Vagina (tissue), 2 donors: ENCODE measurements around the gene BACH1. TPM values are rescaled to one million over a fixed set of nuclear protein-coding genes. Genes with fewer than 3 reads are reported as not detected.
A peak's percentile ranks its signal among the peaks of the same experiment; 100 is the strongest.
"Not testable (repeated sequence)": the region's sequence is repeated elsewhere in the genome, so short reads cannot be mapped to it uniquely, and the experiment has no call there.

Experiments
- DNase-seq, 2 donors: peaks; one replicate each; pipeline ENCODE4 v3.0.0-alpha.2; 2017; ENCODE audit errors: extremely low spot score in 2 of 2
- H3K27ac ChIP-seq: fragments of 200-600 bp; sonication (generic); one replicate; pipeline ENCODE4 v1.5.1; 2019
- H3K27me3 ChIP-seq: fragments of 200-600 bp; sonication (generic); one replicate; pipeline ENCODE4 v1.5.1; 2019
- H3K36me3 ChIP-seq, 2 donors: fragments of 200-600 bp; sonication (generic); one replicate each; pipeline ENCODE4 v1.5.1; 2017 to 2019
- H3K4me1 ChIP-seq: fragments of 200-600 bp; sonication (generic); one replicate; pipeline ENCODE4 v1.5.1; 2019
- H3K4me3 ChIP-seq, 2 donors: fragments of 200-600 bp; sonication (generic); 1 replicate in 1 of 2; 2 replicates in 1 of 2; pipeline ENCODE4 v1.5.1; 2016 to 2019
- H3K9me3 ChIP-seq: fragments of 200-600 bp; sonication (generic); one replicate; pipeline ENCODE4 v1.5.1; 2019
- CTCF ChIP-seq, 3 experiments: fragments of 450-650 bp in 2 of 3; fragments of 200-600 bp in 1 of 3; sonication (generic) in 1 of 3; IDR thresholded peaks; one replicate each; pipeline ENCODE4 v1.5.1; 2017 to 2019; ENCODE audit warnings: antibody characterized with exemption in 3 of 3, mild to moderate bottlenecking in 2 of 3, moderate library complexity in 2 of 3
- POLR2A ChIP-seq, 2 donors: fragments of 450-650 bp; IDR thresholded peaks; one replicate each; pipeline ENCODE4 v1.6.1; 2017; ENCODE audit warnings: antibody characterized with exemption in 2 of 2, mild to moderate bottlenecking in 2 of 2, moderate library complexity in 2 of 2
- POLR2AphosphoS5 ChIP-seq, 2 donors: sonication (generic); formaldehyde crosslinking; IDR thresholded peaks; one replicate each; pipeline ENCODE4 v1.9.0; 2017; ENCODE audit warnings: antibody characterized with exemption in 2 of 2, mild to moderate bottlenecking in 2 of 2, low read depth in 1 of 2; ENCODE audit not compliant: insufficient read depth in 1 of 2
- intact Hi-C: fragments of 100-400 bp; cut with DNase I; formaldehyde crosslinking; loops from one replicate; pipeline ENCODE4 v1.15.1; 2023
- total RNA-seq: library from RNA; depleted of rRNA; stranded (reverse); fragments of >200 nt; gene quantifications from one replicate; pipeline ENCODE4 v1.2.3, GENCODE V29; 2016

Gene BACH1
- 33.1 TPM for total RNA-seq

DNA sequence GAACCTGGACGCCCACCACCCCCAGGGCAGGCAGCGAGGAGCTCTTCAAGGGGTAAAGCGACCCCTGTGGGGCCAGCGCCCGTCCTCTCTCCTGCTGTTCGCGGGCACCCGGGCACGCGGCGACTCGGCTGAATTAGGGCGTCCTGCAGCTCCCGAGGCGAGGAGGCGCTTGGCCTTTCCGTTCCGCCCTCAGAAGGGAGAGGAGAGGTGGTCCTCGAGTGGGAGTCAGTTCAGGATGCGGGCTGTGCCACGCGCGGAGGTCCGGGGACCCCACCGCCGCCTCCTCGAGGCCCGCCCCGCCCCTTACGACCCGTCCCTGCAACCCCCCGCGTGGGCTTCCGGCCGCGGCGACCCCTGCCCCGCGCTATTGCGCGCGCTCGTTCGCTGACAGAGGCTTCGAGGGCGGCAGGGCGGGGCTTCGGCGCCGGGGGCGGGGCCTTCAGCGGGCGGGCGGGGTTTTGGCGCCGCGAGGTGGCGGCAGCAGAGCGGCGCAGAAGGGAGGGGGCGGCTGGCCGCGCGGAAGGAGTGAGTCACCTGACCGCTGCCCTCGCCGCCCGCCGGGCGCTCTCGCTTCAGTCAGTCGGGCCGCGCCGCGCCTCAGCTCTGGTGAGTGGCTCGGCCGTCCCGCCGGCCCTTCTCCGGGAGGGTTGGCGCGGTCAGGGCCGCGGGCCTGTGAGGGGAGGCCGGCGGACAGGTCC is at the start of gene BACH1:
Gene BACH1, plus strand, starts transcription at position 575 of the 698 bp plus-strand sequence. CDS start 22,359 bp downstream, outside the sequence.
- peak in 1 of 2 donors; percentile 91 for TF ChIP-seq POLR2A (IDR thresholded peaks at IDR 0.05)
- TF ChIP-seq POLR2AphosphoS5 (IDR thresholded peaks at IDR 0.05; ENCODE audit: insufficient read depth in 1 of 2, low read depth in 1 of 2): no peak
- TF ChIP-seq CTCF (IDR thresholded peaks at IDR 0.05): no peak
- Histone ChIP-seq H3K4me3 (peak within 1 kb of the TSS; percentile 82 to 96), H3K9me3 (no peaks in the 10 kb centered on the region), H3K27ac (peak within 1 kb of the TSS; percentile 94), H3K27me3 (no peaks in the 10 kb centered on the region), H3K36me3 (no peaks in the 10 kb centered on the region), H3K4me1 (peaks cover 44% of the 10 kb centered on the region)
- intact Hi-C loops: no loop called here
- DNase-seq: no peak

DNA sequence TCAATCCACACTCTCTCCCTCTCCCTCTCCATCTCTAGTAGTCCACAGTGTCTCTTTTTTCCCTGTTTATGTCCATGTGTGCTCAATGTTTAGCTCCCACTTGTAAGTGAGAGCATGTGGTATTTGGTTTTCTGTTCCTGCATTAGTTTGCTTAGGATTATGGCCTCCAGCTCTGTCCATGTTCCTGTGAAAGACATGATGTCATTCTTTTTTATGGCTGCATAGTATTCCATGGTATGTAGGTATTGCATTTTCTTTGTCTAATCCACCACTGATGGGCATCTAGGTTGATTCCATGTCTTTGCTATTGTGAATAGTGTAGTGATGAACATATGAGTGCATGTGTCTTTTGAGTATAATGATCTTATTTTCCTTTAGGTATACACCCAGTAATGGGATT is 49.4 kb upstream of the BACH1 start:
- not testable (repeated sequence) for H3K4me3 ChIP-seq, H3K27me3 ChIP-seq

GRCh38 chr21:29250636-29251035 is 48.1 kb upstream of the BACH1 start:
- TF ChIP-seq POLR2A (IDR thresholded peaks at IDR 0.05): no peak
- no peak for TF ChIP-seq POLR2AphosphoS5 (IDR thresholded peaks at IDR 0.05; ENCODE audit: insufficient read depth in 1 of 2, low read depth in 1 of 2)
- TF ChIP-seq CTCF (IDR thresholded peaks at IDR 0.05): no peak
- peaks cover 0 to 7% of the 10 kb centered on the region in 2 donors for H3K36me3 ChIP-seq
- H3K27me3 ChIP-seq: no peaks in the 10 kb centered on the region
- H3K9me3 ChIP-seq: no peaks in the 10 kb centered on the region
- H3K4me3 ChIP-seq: no peak overlapping the region
- no peaks in the 10 kb centered on the region for H3K4me1 ChIP-seq
- H3K27ac ChIP-seq: no peak overlapping the region
- intact Hi-C loops: no loop called here
- DNase-seq: no peak

More for the DNA sequence above, 49.4 kb upstream of the BACH1 start:
- DNase-seq, H3K4me1 ChIP-seq, H3K27ac ChIP-seq, H3K9me3 ChIP-seq, H3K36me3 ChIP-seq: not testable (repeated sequence)
- intact Hi-C loops: loop anchor here (5.0 kb wide), 1 partner anchor 378 kb away; no protein-coding TSS in a partner anchor

- H3K4me3 ChIP-seq: not testable (repeated sequence)
These were observed 44.9 kb upstream of the BACH1 start for GRCh38 chr21:29253861-29254260.

DNA sequence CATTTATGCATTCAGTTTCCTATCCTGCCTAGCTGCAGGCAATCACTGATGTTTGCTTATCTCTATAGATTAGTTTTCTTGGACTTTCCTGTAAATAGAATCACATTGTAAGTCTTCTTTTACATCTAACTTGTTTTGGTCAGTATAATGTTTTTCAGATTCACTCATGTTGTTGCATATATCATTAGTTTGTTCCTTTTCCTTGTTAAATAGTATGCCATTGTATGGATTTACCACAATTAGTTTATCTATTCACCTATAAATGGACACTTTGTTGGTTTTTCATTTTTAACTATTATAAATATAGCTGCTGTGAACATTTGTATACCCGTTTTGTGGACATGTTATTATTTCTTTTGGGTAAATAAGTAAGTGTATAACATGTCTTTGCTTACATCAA is 44.2 kb upstream of the BACH1 start:
- no peaks in the 10 kb centered on the region for H3K9me3 ChIP-seq
- H3K36me3 ChIP-seq: peaks cover 0 to 7% of the 10 kb centered on the region in 2 donors
- no peaks in the 10 kb centered on the region for H3K27me3 ChIP-seq
- H3K4me1 ChIP-seq: peaks cover 12% of the 10 kb centered on the region
- H3K27ac ChIP-seq: no peak overlapping the region
- no peak overlapping the region for H3K4me3 ChIP-seq
- TF ChIP-seq POLR2AphosphoS5 (IDR thresholded peaks at IDR 0.05; ENCODE audit: insufficient read depth in 1 of 2, low read depth in 1 of 2): no peak
- no peak for TF ChIP-seq POLR2A (IDR thresholded peaks at IDR 0.05)
- TF ChIP-seq CTCF (IDR thresholded peaks at IDR 0.05): no peak
- DNase-seq: no peak
- intact Hi-C loops: no loop called here

More at GRCh38 chr21:29253861-29254260, 44.9 kb upstream of the BACH1 start:
- H3K27ac ChIP-seq, H3K9me3 ChIP-seq, H3K36me3 ChIP-seq, H3K4me1 ChIP-seq, DNase-seq, intact Hi-C loops, H3K27me3 ChIP-seq: not testable (repeated sequence)

GRCh38 chr21:29256126-29256910 is 42.4 kb upstream of the BACH1 start:
- H3K4me3 ChIP-seq: no peak overlapping the region
- no peaks in the 10 kb centered on the region for H3K9me3 ChIP-seq
- H3K27me3 ChIP-seq: no peaks in the 10 kb centered on the region
- no peak for DNase-seq
- TF ChIP-seq CTCF (IDR thresholded peaks at IDR 0.05) (no peak), POLR2AphosphoS5 (IDR thresholded peaks at IDR 0.05; ENCODE audit: insufficient read depth in 1 of 2, low read depth in 1 of 2) (no peak), POLR2A (IDR thresholded peaks at IDR 0.05) (no peak)
- peaks cover 12% of the 10 kb centered on the region for H3K4me1 ChIP-seq
- H3K27ac ChIP-seq: no peak overlapping the region
- H3K36me3 ChIP-seq: peaks cover 0 to 7% of the 10 kb centered on the region in 2 donors
- intact Hi-C loops: no loop called here
